CD4-positive, alpha-beta T cell (primary cell): ENCODE results near the gene CDC42. TPM values are rescaled to one million over a fixed set of nuclear protein-coding genes. Genes with fewer than 3 reads are reported as not detected.

Experiments used
- ATAC-seq: fragments of 200-7000 bp; cut with Tn5 transposase; one replicate; pipeline ENCODE4 v1.10.0; 2022; ENCODE audit warnings: mild to moderate bottlenecking; ENCODE audit not compliant: poor library complexity
- CTCF ChIA-PET: fragments of 350-600 bp; sonication (Branson Sonifier 250); formaldehyde crosslinking; loops from one replicate; lab custom pipeline; 2021; ENCODE audit warnings: antibody characterized with exemption, inconsistent platforms; lab: Charles Lee
- POLR2A ChIA-PET: fragments of 350-600 bp; sonication (Branson Sonifier 250); formaldehyde crosslinking; loops from one replicate; lab custom pipeline; 2021; ENCODE audit warnings: antibody characterized with exemption, inconsistent platforms; lab: Charles Lee
- DNase-seq, 14 experiments: peaks; one replicate each; pipeline ENCODE4 v3.0.0-alpha.2; 2013 to 2020; ENCODE audit warnings: mixed read lengths in 2 of 14
- H3K27ac ChIP-seq, 2 donors: one replicate each; pipeline versions ENCODE4 v1.5.1 to v1.7.0; 2013; ENCODE audit warnings: low read length in 2 of 2, low read depth in 1 of 2, mild to moderate bottlenecking in 1 of 2
- H3K27me3 ChIP-seq, 2 experiments: 1 replicate in 1 of 2; 2 replicates in 1 of 2; pipeline versions ENCODE4 v1.6.1 to v1.7.0; 2013; ENCODE audit warnings: low read length in 2 of 2, control low read depth in 1 of 2, mild to moderate bottlenecking in 1 of 2, moderate library complexity in 1 of 2; ENCODE audit not compliant: insufficient read depth in 2 of 2, control insufficient read depth in 1 of 2
- H3K36me3 ChIP-seq: one replicate; pipeline ENCODE4 v1.6.1; 2013; ENCODE audit warnings: low read length, control low read depth; ENCODE audit not compliant: insufficient read depth
- H3K4me1 ChIP-seq: one replicate; pipeline ENCODE4 v1.6.1; 2013; ENCODE audit warnings: low read length, control low read depth; ENCODE audit not compliant: insufficient read depth
- H3K4me3 ChIP-seq: one replicate; pipeline ENCODE4 v1.5.1; 2013; ENCODE audit warnings: mild to moderate bottlenecking, low read length, moderate library complexity
- H3K9me3 ChIP-seq, 2 experiments: 1 replicate in 1 of 2; 2 replicates in 1 of 2; pipeline versions ENCODE4 v1.6.1 to v1.7.0; 2013; ENCODE audit warnings: low read length in 2 of 2, mild to moderate bottlenecking in 2 of 2, control low read depth in 1 of 2, moderate library complexity in 1 of 2; ENCODE audit not compliant: control insufficient read depth in 1 of 2, insufficient read depth in 1 of 2
- H3K27ac Mint-ChIP-seq: one replicate; pipeline ENCODE4 v1.8.0; 2020; ENCODE audit warnings: mixed read lengths
- H3K27me3 Mint-ChIP-seq: one replicate; pipeline ENCODE4 v1.8.0; 2021; ENCODE audit warnings: mixed read lengths
- H3K36me3 Mint-ChIP-seq: one replicate; pipeline ENCODE4 v1.8.0; 2021; ENCODE audit warnings: low read depth, mixed read lengths
- H3K4me1 Mint-ChIP-seq: one replicate; pipeline ENCODE4 v1.8.0; 2021; ENCODE audit warnings: low read depth, mixed read lengths
- H3K4me3 Mint-ChIP-seq: one replicate; pipeline ENCODE4 v1.8.0; 2020; ENCODE audit warnings: mild to moderate bottlenecking, mixed read lengths
- H3K9me3 Mint-ChIP-seq: one replicate; pipeline ENCODE4 v1.8.0; 2020; ENCODE audit warnings: mixed read lengths
- CTCF ChIP-seq: fragments of 200-600 bp; IDR thresholded peaks from one replicate; pipeline ENCODE4 v1.8.0; 2022; ENCODE audit warnings: antibody characterized with exemption, mild to moderate bottlenecking
- intact Hi-C, 2 experiments: fragments of 100-400 bp; cut with DNase I in 1 of 2; cut with micrococcal nuclease in 1 of 2; formaldehyde crosslinking; loops; one replicate each; pipeline versions ENCODE4 v1.15.1 to v1.9.0; 2023 to 2025; cut with DNase I, micrococcal nuclease
- total RNA-seq, 174 experiments: library from RNA in 2 of 174; stranded (reverse) in 2 of 174; gene quantifications; one replicate each; pipeline ENCODE4 v1.2.3 and lab custom pipeline; 2021 to 2026

Gene CDC42
- total RNA-seq, 2 experiments from 2014 or later, result 375 to 379 TPM

GRCh38 chr1:22071511-22071910 is 19.0 kb downstream of the CDC42 start:
- no peaks in the 10 kb centered on the region for H3K9me3 Mint-ChIP-seq
- Histone ChIP-seq H3K27me3 (no peaks in the 10 kb centered on the region), H3K9me3 (peaks cover 0 to 3% of the 10 kb centered on the region in 2 experiments), H3K4me1 (peaks cover 85% of the 10 kb centered on the region), H3K4me3 (no peak overlapping the region), H3K27ac (no peak overlapping the region), H3K36me3 (peaks cover 48% of the 10 kb centered on the region)
- peak overlapping the region; percentile 74 for H3K4me3 Mint-ChIP-seq
- intact Hi-C loops, result no loop called here
- ATAC-seq (no peak), DNase-seq (no peak)
- CTCF ChIA-PET, result interaction anchor here (0.7 to 1.0 kb wide), 2 partner anchors 54 to 129 kb away, joined by 3 read pairs; no protein-coding TSS in a partner anchor
- no peak for TF ChIP-seq CTCF
- peaks cover 80% of the 10 kb centered on the region for H3K4me1 Mint-ChIP-seq
- POLR2A ChIA-PET, result interaction anchor here (1.6 to 3.5 kb wide), 3 partner anchors 9 to 47 kb away, joined by 7 to 21 read pairs (median 8); partner anchors contain the start of gene CDC42
- H3K36me3 Mint-ChIP-seq, result peaks cover 83% of the 10 kb centered on the region
- no peaks in the 10 kb centered on the region for H3K27me3 Mint-ChIP-seq
- H3K27ac Mint-ChIP-seq, result peak overlapping the region; percentile 81

- ATAC-seq (no peak), DNase-seq (no peak)
- Histone ChIP-seq H3K27me3 (no peaks in the 10 kb centered on the region), H3K4me3 (no peak overlapping the region), H3K27ac (no peak overlapping the region), H3K36me3 (peaks cover 68% of the 10 kb centered on the region), H3K4me1 (peaks cover 77% of the 10 kb centered on the region), H3K9me3 (peaks cover 0 to 3% of the 10 kb centered on the region in 2 experiments)
- intact Hi-C loops, result no loop called here
- Mint-ChIP-seq H3K9me3 (no peaks in the 10 kb centered on the region), H3K4me3 (peak overlapping the region; percentile 71), H3K4me1 (peaks cover 84% of the 10 kb centered on the region), H3K27ac (peak overlapping the region; percentile 83), H3K36me3 (peaks cover 89% of the 10 kb centered on the region), H3K27me3 (no peaks in the 10 kb centered on the region)
- ChIA-PET CTCF (no interaction called here), POLR2A (interaction anchor here (1.1 to 1.7 kb wide), 4 partner anchors 9 to 52 kb away, joined by 3 to 8 read pairs (median 4); no protein-coding TSS in a partner anchor)
- TF ChIP-seq CTCF, result no peak
Measured at GRCh38 chr1:22074803-22075202, 22.3 kb downstream of the CDC42 start.

GRCh38 chr1:22075718-22076117 is 23.2 kb downstream of the CDC42 start:
- DNase-seq (no peak), ATAC-seq (no peak)
- H3K9me3 ChIP-seq, result no peaks in the 10 kb centered on the region
- Mint-ChIP-seq H3K9me3 (no peaks in the 10 kb centered on the region), H3K4me3 (peak overlapping the region; percentile 71), H3K4me1 (peaks cover 89% of the 10 kb centered on the region), H3K36me3 (peaks cover 94% of the 10 kb centered on the region), H3K27me3 (no peaks in the 10 kb centered on the region), H3K27ac (peak overlapping the region; percentile 83)
- ChIA-PET CTCF (no interaction called here), POLR2A (interaction anchor here (0.8 to 1.7 kb wide), 5 partner anchors 36 to 292 kb away, joined by 3 to 8 read pairs (median 4); no protein-coding TSS in a partner anchor)
- H3K27me3 ChIP-seq, result no peaks in the 10 kb centered on the region
- H3K4me1 ChIP-seq, result peaks cover 71% of the 10 kb centered on the region
- no peak for TF ChIP-seq CTCF
- intact Hi-C loops, result no loop called here
- H3K27ac ChIP-seq, result peak overlapping the region in 1 of 2 donors; percentile 14
- no peak overlapping the region for H3K4me3 ChIP-seq
- H3K36me3 ChIP-seq, result peaks cover 75% of the 10 kb centered on the region
